Tibial artery (tissue), 4 donors: ENCODE results near the gene DSE.

Experiments used
- DNase-seq, 2 donors: peaks; one replicate each; pipeline ENCODE4 v3.0.0-alpha.2; 2019
- H3K27ac ChIP-seq, 2 donors: fragments of 200-600 bp; sonication (generic) in 1 of 2; 1 replicate in 1 of 2; 2 replicates in 1 of 2; pipeline ENCODE4 v1.5.1; 2018 to 2019; ENCODE audit warnings: mild to moderate bottlenecking in 1 of 2
- H3K27me3 ChIP-seq, 2 donors: fragments of 200-600 bp; sonication (generic) in 1 of 2; one replicate each; pipeline versions ENCODE4 v1.5.1 to v1.6.0; 2016 to 2019
- H3K36me3 ChIP-seq, 3 donors: fragments of 200-600 bp; sonication (generic) in 2 of 3; one replicate each; pipeline ENCODE4 v1.5.1; 2016 to 2019; ENCODE audit warnings: mild to moderate bottlenecking in 2 of 3
- H3K4me1 ChIP-seq, 4 donors: fragments of 200-600 bp; sonication (generic) in 2 of 4; 1 replicate in 3 of 4; 2 replicates in 1 of 4; pipeline ENCODE4 v1.5.1; 2016 to 2019
- H3K4me3 ChIP-seq, 2 donors: fragments of 200-600 bp; sonication (generic) in 1 of 2; 1 replicate in 1 of 2; 2 replicates in 1 of 2; pipeline ENCODE4 v1.5.1; 2018 to 2019; ENCODE audit warnings: mild to moderate bottlenecking in 2 of 2
- H3K9me3 ChIP-seq, 3 donors: fragments of 200-600 bp; sonication (generic) in 1 of 3; one replicate each; pipeline ENCODE4 v1.5.1; 2016 to 2019
- intact Hi-C: fragments of 100-400 bp; cut with DNase I; formaldehyde crosslinking; loops from one replicate; pipeline ENCODE4 v1.15.0; 2023; ENCODE audit warnings: low total_unique reads
- TF ChIP-seq, protein P1 (sequence below), 2 experiments: fragments of 200-600 bp in 1 of 2; fragments of 450-650 bp in 1 of 2; IDR thresholded peaks; one replicate each; pipeline ENCODE4 v1.5.1; 2017 to 2019; ENCODE audit warnings: antibody characterized with exemption in 2 of 2, mild to moderate bottlenecking in 1 of 2, moderate library complexity in 1 of 2

DSE gene

DNA sequence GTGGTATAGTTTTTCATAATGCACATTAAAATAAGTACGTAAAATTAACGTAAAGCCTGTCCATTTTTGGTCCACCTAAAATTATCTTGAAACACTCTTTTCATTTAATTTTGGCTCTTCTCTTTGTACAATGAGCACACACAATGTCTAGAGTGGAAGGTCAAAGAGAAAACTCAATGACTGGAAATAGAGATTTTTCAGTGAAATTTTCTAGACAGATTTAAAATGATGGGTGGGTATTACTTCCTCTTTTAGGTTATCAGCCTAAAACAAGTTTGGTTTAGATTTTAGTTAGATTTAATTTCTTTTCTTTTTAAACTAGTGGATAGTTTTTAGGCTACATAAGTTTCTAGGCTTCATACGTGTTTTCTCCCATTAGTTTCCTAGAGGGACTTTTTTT lies 24.9 kb downstream of the DSE start:
- H3K9me3 ChIP-seq, result no peaks in the 10 kb centered on the region
- H3K4me3 ChIP-seq, result no peak overlapping the region
- no peak for DNase-seq
- H3K27me3 ChIP-seq, result no peaks in the 10 kb centered on the region
- H3K36me3 ChIP-seq, result no peaks in the 10 kb centered on the region
- H3K4me1 ChIP-seq, result peaks cover 0 to 60% (median 26%) of the 10 kb centered on the region in 4 donors
- TF ChIP-seq, protein P1, sequence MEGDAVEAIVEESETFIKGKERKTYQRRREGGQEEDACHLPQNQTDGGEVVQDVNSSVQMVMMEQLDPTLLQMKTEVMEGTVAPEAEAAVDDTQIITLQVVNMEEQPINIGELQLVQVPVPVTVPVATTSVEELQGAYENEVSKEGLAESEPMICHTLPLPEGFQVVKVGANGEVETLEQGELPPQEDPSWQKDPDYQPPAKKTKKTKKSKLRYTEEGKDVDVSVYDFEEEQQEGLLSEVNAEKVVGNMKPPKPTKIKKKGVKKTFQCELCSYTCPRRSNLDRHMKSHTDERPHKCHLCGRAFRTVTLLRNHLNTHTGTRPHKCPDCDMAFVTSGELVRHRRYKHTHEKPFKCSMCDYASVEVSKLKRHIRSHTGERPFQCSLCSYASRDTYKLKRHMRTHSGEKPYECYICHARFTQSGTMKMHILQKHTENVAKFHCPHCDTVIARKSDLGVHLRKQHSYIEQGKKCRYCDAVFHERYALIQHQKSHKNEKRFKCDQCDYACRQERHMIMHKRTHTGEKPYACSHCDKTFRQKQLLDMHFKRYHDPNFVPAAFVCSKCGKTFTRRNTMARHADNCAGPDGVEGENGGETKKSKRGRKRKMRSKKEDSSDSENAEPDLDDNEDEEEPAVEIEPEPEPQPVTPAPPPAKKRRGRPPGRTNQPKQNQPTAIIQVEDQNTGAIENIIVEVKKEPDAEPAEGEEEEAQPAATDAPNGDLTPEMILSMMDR (IDR thresholded peaks at IDR 0.05), result no peak
- intact Hi-C loops, result no loop called here
- peak overlapping the region in 1 of 2 donors; percentile 60 for H3K27ac ChIP-seq

GRCh38 chr6:116396441-116396840 lies 25.7 kb downstream of the DSE start:
- TF ChIP-seq, protein P1 (IDR thresholded peaks at IDR 0.05), result no peak
- peak overlapping the region in 1 of 2 donors; percentile 60 for H3K27ac ChIP-seq
- intact Hi-C loops, result no loop called here

DNA sequence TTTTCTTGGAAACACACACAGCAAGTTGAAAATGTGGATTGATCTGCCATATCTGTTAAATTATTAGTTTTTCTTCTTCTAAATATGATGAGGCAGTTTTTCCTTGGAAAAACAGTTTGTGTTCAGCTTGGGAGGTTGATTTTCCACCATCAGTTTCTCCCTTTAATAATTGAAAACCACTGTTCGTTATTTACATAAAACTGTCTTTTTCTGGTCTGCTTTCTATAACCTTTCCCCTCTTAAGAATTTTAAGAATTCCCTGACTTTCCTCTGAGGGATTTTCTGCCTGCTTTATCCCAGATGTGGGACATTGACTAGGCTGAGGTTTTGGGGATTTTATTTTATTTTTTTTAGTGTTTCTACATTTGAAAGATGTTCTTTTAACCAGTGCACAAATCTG lies 27.2 kb downstream of the DSE start:
- DNase-seq, result no peak
- H3K27me3 ChIP-seq, result no peaks in the 10 kb centered on the region
- no peaks in the 10 kb centered on the region for H3K36me3 ChIP-seq
- no peak overlapping the region for H3K4me3 ChIP-seq
- peaks cover 0 to 56% (median 26%) of the 10 kb centered on the region in 4 donors for H3K4me1 ChIP-seq
- H3K27ac ChIP-seq, result peak overlapping the region; percentile 53 to 60
- no peaks in the 10 kb centered on the region for H3K9me3 ChIP-seq
- intact Hi-C loops, result no loop called here
- TF ChIP-seq, protein P1 (IDR thresholded peaks at IDR 0.05), result no peak

More at GRCh38 chr6:116396441-116396840, 25.7 kb downstream of the DSE start:
- DNase-seq, result no peak
- Histone ChIP-seq H3K36me3 (no peaks in the 10 kb centered on the region), H3K27me3 (no peaks in the 10 kb centered on the region), H3K4me3 (no peak overlapping the region), H3K4me1 (peaks cover 0 to 59% (median 26%) of the 10 kb centered on the region in 4 donors), H3K9me3 (no peaks in the 10 kb centered on the region)

- peaks cover 0 to 53% (median 25%) of the 10 kb centered on the region in 4 donors for H3K4me1 ChIP-seq
- no peak overlapping the region for H3K4me3 ChIP-seq
- no peak for DNase-seq
- H3K36me3 ChIP-seq, result no peaks in the 10 kb centered on the region
- no peaks in the 10 kb centered on the region for H3K27me3 ChIP-seq
- intact Hi-C loops, result no loop called here
- peak overlapping the region; percentile 53 to 60 for H3K27ac ChIP-seq
- TF ChIP-seq, protein P1 (IDR thresholded peaks at IDR 0.05), result no peak
- H3K9me3 ChIP-seq, result no peaks in the 10 kb centered on the region
These were observed 27.7 kb downstream of the DSE start for GRCh38 chr6:116398316-116399010.

DNA sequence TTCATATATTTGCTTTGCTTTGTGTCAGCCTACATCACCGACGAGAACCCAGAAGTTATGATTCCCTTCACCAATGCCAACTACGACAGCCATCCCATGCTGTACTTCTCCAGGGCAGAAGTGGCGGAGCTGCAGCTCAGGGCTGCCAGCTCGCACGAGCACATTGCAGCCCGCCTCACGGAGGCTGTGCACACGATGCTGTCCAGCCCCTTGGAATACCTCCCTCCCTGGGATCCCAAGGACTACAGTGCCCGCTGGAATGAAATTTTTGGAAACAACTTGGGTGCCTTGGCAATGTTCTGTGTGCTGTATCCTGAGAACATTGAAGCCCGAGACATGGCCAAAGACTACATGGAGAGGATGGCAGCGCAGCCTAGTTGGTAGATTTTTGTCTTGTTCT lies 28.5 kb downstream of the DSE start:
- TF ChIP-seq, protein P1 (IDR thresholded peaks at IDR 0.05), result no peak
- intact Hi-C loops, result no loop called here
- Histone ChIP-seq H3K4me3 (peak overlapping the region; percentile 18 to 25), H3K27ac (peak overlapping the region; percentile 53 to 60), H3K27me3 (no peaks in the 10 kb centered on the region), H3K36me3 (no peaks in the 10 kb centered on the region), H3K9me3 (no peaks in the 10 kb centered on the region), H3K4me1 (peaks cover 0 to 57% (median 26%) of the 10 kb centered on the region in 4 donors)
- peak; percentile 45 to 85 for DNase-seq
